Endothelial cell of umbilical vein (primary cell): Measurements from ENCODE around the gene STRIT1. TPM values are rescaled to one million over a fixed set of nuclear protein-coding genes. Genes with fewer than 3 reads are reported as not detected.

Source experiments
- BruUV-seq: library from RNA; stranded (reverse); fragments of 400-500 nt; replicated peaks from 2 replicates; lab custom pipeline; 2021; lab: Mats Ljungman, UMichigan
- CTCF ChIA-PET: fragments of 300-600, 350-600 bp; sonication (Branson Sonifier 250); formaldehyde crosslinking; loops from one replicate; lab custom pipeline; 2021; ENCODE audit warnings: antibody characterized with exemption, inconsistent platforms; lab: Charles Lee
- POLR2A ChIA-PET: fragments of 300-600, 350-600 bp; sonication (Branson Sonifier 250); formaldehyde crosslinking; loops from one replicate; lab custom pipeline; 2021; ENCODE audit warnings: antibody characterized with exemption, inconsistent platforms; lab: Charles Lee
- DNase-seq: peaks from one replicate; pipeline ENCODE4 v3.0.0-alpha.2; 2011; ENCODE audit warnings: low read depth, low spot score
- FAIRE-seq: peaks from 2 replicates; lab custom pipeline; 2011; peaks lifted over from hg19 to GRCh38; lab: Jason Lieb, UNC
- H2AFZ ChIP-seq: 2 replicates; pipeline ENCODE4 v1.6.0; 2012; ENCODE audit warnings: low read depth, low read length, control low read depth, inconsistent platforms
- H3K27ac ChIP-seq: 2 replicates; pipeline ENCODE4 v1.5.1; 2011; ENCODE audit warnings: low read depth, mild to moderate bottlenecking, control low read depth, low read length, moderate library complexity; ENCODE audit not compliant: insufficient read depth
- H3K27me3 ChIP-seq, 2 experiments: 2 replicates each; pipeline versions ENCODE4 v1.6.0 to v1.6.1; 2011; ENCODE audit warnings: low read length in 2 of 2, mixed read lengths in 1 of 2; ENCODE audit not compliant: control insufficient read depth in 2 of 2, insufficient read depth in 2 of 2
- H3K36me3 ChIP-seq, 2 experiments: 2 replicates in 1 of 2; 3 replicates in 1 of 2; pipeline ENCODE4 v1.5.1; 2011; ENCODE audit warnings: low read length in 2 of 2, mild to moderate bottlenecking in 1 of 2, moderate library complexity in 1 of 2; ENCODE audit not compliant: control insufficient read depth in 2 of 2, insufficient read depth in 2 of 2; ENCODE audit errors: extremely low read depth in 1 of 2
- H3K4me1 ChIP-seq: 3 replicates; pipeline ENCODE4 v1.5.1; 2011; ENCODE audit warnings: mild to moderate bottlenecking, low read length; ENCODE audit not compliant: control insufficient read depth, insufficient read depth; ENCODE audit errors: extremely low read depth
- H3K4me2 ChIP-seq: 2 replicates; pipeline ENCODE4 v1.6.1; 2011; ENCODE audit warnings: low read length, control low read depth, mixed read lengths; ENCODE audit not compliant: insufficient read depth
- H3K4me3 ChIP-seq, 3 experiments: fragments of 200-600 bp in 1 of 3; sonication (generic), shearing (Covaris generic) in 1 of 3; replicated peaks in 1 of 3; 2 replicates each; pipeline ENCODE4 v1.5.1; 2011 to 2016; ENCODE audit warnings: control low read depth in 3 of 3, low read length in 3 of 3, mild to moderate bottlenecking in 2 of 3, inconsistent platforms in 1 of 3, low read depth in 1 of 3, moderate library complexity in 1 of 3; ENCODE audit not compliant: insufficient read depth in 1 of 3
- H3K79me2 ChIP-seq: 2 replicates; pipeline ENCODE4 v1.6.0; 2012; ENCODE audit warnings: low read length, inconsistent platforms; ENCODE audit not compliant: control insufficient read depth, insufficient read depth
- H3K9ac ChIP-seq: replicated peaks from 2 replicates; pipeline ENCODE3; 2011; ENCODE audit warnings: low read length, control low read depth; ENCODE audit not compliant: insufficient read depth; ENCODE audit errors: extremely low read depth
- H3K9me1 ChIP-seq: replicated peaks from 3 replicates; pipeline ENCODE4 v1.6.0; 2011; ENCODE audit warnings: mild to moderate bottlenecking, low read length; ENCODE audit not compliant: control insufficient read depth, insufficient read depth; ENCODE audit errors: extremely low read depth
- H3K9me3 ChIP-seq: replicated peaks from 2 replicates; pipeline ENCODE4 v1.5.1; 2012; ENCODE audit warnings: low read length, inconsistent platforms; ENCODE audit not compliant: control insufficient read depth, insufficient read depth
- H4K20me1 ChIP-seq: replicated peaks from 2 replicates; pipeline ENCODE3; 2011; ENCODE audit warnings: mild to moderate bottlenecking, low read length; ENCODE audit not compliant: control insufficient read depth, insufficient read depth; ENCODE audit errors: extremely low read depth
- CTCF ChIP-seq, 2 donors: IDR thresholded peaks; 1 replicate in 1 of 2; 2 replicates in 1 of 2; pipeline ENCODE4 v1.5.1; 2011; ENCODE audit warnings: low read length in 2 of 2, mild to moderate bottlenecking in 2 of 2, moderate library complexity in 2 of 2, control low read depth in 1 of 2, inconsistent platforms in 1 of 2, low read depth in 1 of 2; ENCODE audit not compliant: insufficient read depth in 1 of 2; ENCODE audit errors: extremely low read depth in 1 of 2
- FOS ChIP-seq: IDR thresholded peaks from 2 replicates; pipeline ENCODE4 v1.6.1; 2011; ENCODE audit warnings: mild to moderate bottlenecking, low read length, moderate library complexity, borderline replicate concordance; ENCODE audit not compliant: insufficient read depth
- GATA2 ChIP-seq: IDR thresholded peaks from 2 replicates; pipeline ENCODE4 v1.7.0; 2011; ENCODE audit warnings: low read depth, mild to moderate bottlenecking, moderate library complexity, mixed read lengths, low read length; ENCODE audit not compliant: insufficient read length, insufficient read depth
- JUN ChIP-seq: IDR thresholded peaks from 2 replicates; pipeline ENCODE4 v1.6.1; 2011; ENCODE audit warnings: borderline replicate concordance, low read depth; ENCODE audit not compliant: insufficient read length, insufficient read depth
- MYC ChIP-seq: IDR thresholded peaks from one replicate; pipeline ENCODE4 v1.6.1; 2011; ENCODE audit warnings: mild to moderate bottlenecking, low read depth, low read length
- POLR2A ChIP-seq: IDR thresholded peaks from 2 replicates; pipeline ENCODE4 v1.6.1; 2012; ENCODE audit warnings: low read depth, mild to moderate bottlenecking, control low read depth, low read length
- dilution Hi-C: fragments of 300-500 bp; cut with MboI; formaldehyde crosslinking; loops from one replicate; pipeline ENCODE4 v1.15.0; 2019; ENCODE audit warnings: low sequenced_read_pairs; ENCODE audit not compliant: extremely low pct_ligation_motif_present
- intact Hi-C: fragments of 100-400 bp; cut with micrococcal nuclease; formaldehyde crosslinking; loops from one replicate; pipeline ENCODE4 v1.10.0; 2022
- polyA plus RNA-seq, 4 experiments: library from polyadenylated mRNA; depleted of rRNA in 3 of 4; stranded (reverse) in 3 of 4; unstranded in 1 of 4; fragments of >200 nt; gene quantifications; 2 replicates each; pipeline versions ENCODE4 v1.2.1 to v1.2.3, GENCODE V29; 2011 to 2012; ENCODE audit warnings: missing spikeins in 1 of 4
- total RNA-seq: library from RNA; stranded (reverse); gene quantifications from 2 replicates; pipeline ENCODE4 v1.2.3, GENCODE V29; 2021

Gene STRIT1
- total and polyA plus RNA-seq, 2 donors (not counting 3 experiments of a cell fraction or from before 2014, with no cell fraction given) = not detected

- Histone ChIP-seq H3K27ac (no peak overlapping the region), H3K9me1 (no peaks in the 10 kb centered on the region), H3K27me3 (no peaks in the 10 kb centered on the region), H3K9me3 (no peaks in the 10 kb centered on the region), H3K4me1 (no peaks in the 10 kb centered on the region), H3K4me3 (no peak overlapping the region), H4K20me1 (no peaks in the 10 kb centered on the region), H3K9ac (no peak overlapping the region), H2AFZ (no peak overlapping the region), H3K36me3 (no peaks in the 10 kb centered on the region), H3K4me2 (no peak overlapping the region), H3K79me2 (no peaks in the 10 kb centered on the region)
- CTCF ChIA-PET = interaction anchor here (0.7 kb wide), 1 partner anchor 11 kb away, joined by 3 read pairs; no protein-coding TSS in a partner anchor
- DNase-seq (no peak), FAIRE-seq (no peak)
- no TSS peak for BruUV-seq
- TF ChIP-seq MYC = no peak
- TF ChIP-seq JUN = no peak
- no peak for TF ChIP-seq CTCF (IDR thresholded peaks at IDR 0.05; ENCODE audit: extremely low read depth in 1 of 2, insufficient read depth in 1 of 2, low read depth in 1 of 2, low read length in 2 of 2)
- TF ChIP-seq GATA2 = no peak
- TF ChIP-seq POLR2A = no peak
- TF ChIP-seq FOS = no peak
- dilution Hi-C loops = no loop called here
- POLR2A ChIA-PET = no interaction called here
- intact Hi-C loops = no loop called here
Measured at GRCh38 chr3:155283092-155284056, 10.1 kb downstream of the STRIT1 start.
